Stimulated activated CD4-positive, alpha-beta T cell treated with anti-CD3 and anti-CD28 coated beads, Interleukin-4, amount 100 ng/mL, for 1 hour (primary cell): ENCODE results near the gene AJUBA.

Source experiments
- DNase-seq: peaks from one replicate; pipeline ENCODE4 v3.0.0-alpha.2; 2020

AJUBA gene

GRCh38 chr14:22929961-22930364 lies 52.4 kb downstream of the AJUBA start:
- DNase-seq = no peak

DNA sequence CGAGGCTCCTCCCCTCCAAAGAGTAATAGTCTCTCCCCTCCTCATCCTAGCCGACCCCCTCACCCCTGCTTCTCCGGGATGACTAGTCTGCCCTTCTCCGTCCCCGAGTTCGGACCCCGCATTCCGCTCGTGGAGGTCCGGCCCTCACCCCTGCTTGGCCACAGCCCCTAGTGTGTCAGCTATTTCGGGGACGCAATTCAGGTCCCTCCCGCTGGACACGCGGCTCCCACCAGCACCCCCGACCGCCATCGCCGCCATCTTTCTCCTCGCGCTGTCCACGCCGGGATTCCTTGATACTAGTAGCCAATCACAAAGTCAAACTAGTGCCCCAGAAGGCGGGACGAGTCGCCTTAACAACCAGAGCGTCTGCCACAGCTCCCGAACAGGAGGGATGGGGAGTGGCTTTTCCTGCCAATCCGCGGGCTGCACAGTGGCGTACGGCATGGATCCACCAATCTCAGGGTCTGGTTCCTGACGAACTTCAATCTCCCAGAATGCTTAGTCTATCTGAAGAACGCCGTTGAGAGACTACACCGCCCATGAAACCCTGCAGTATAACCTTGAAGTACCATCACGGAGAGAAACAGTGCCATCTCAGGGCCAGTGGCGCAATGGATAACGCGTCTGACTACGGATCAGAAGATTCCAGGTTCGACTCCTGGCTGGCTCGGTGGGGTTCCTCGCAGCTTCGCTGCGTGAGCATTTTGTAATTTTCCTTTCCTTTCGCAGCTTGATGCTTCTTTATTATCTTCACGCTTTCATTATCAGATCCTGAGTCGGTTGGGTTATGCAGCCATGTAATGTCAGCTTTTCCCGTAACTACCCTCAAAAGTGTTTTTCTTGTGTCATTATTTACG lies 53.0 kb downstream of the AJUBA start, which contains the start of gene PRMT5:
Gene PRMT5, minus strand, starts transcription at position 273 of the 857 bp plus-strand sequence. Its CDS starts 15 bp downstream, at position 258.
- DNase-seq = peak; percentile 97

GRCh38 chr14:22928237-22929103 lies 53.9 kb downstream of the AJUBA start:
- DNase-seq = no peak

DNA sequence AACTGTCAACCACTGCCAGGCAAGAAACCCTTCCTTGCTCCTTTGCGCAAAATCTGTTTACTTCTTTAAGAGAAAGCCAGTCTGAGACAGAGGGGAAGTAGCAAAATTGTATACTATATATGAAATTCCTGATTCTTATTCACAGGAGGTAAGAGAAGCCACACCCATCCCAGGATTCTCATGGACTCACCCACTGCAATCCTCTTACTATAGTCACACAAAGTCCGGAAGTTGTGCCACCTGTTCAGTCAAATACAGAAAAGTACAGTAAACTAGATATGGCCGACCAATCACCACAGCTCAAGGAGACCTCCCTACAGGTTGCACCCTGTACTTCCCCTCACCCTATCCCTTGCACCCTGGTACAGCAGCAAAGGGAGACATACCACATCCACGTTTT lies 56.0 kb downstream of the AJUBA start:
- no peak for DNase-seq

DNA sequence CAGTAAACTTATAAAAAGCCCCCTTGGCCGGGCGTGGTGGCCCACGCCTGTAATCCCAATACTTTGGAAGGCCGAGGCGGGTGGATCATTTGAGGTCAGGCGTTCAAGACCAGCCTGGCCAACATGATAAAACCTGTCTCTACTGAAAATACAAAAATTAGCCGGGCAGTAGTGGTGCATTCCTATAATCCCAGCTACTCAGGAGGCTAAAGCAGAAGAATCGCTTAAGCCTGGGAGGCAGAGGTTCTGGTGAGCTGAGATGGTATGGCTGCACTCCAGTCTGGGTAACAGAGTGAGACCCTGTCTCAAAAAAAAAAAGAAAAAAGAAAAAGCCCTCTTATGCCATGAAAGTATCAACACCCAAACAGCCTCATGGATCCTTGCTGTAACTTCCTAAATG lies 56.8 kb downstream of the AJUBA start:
- DNase-seq = no peak

DNA sequence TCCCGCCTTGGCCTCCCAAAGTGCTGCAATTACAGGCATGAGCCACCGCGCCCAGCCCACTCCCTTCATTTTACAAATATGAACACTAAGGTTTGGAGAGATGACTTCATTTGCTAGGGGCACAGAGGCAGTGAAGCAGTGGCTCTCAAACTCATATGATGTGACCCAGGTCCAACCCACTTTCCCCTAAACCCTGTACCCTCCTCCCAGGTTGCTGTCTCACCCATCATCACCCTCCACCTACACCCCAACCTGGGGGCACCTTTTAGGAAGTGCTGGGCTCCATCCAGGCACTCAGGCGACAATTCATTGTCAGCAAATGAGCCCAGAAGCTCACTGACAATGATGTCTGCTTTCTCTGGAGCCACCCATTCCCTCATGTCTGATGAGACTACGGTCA lies 58.6 kb downstream of the AJUBA start:
- no peak for DNase-seq

- no peak for DNase-seq
These were observed 60.1 kb downstream of the AJUBA start for GRCh38 chr14:22922294-22922693.
